Fibroblast of mammary gland (primary cell): ENCODE results near the gene IL20.

Experiments used
- DNase-seq: peaks from one replicate; pipeline ENCODE4 v3.0.0-alpha.2; 2010; ENCODE audit warnings: low read depth
- H3K4me3 ChIP-seq: 2 replicates; pipeline ENCODE4 v1.5.1; 2011; ENCODE audit warnings: low read depth, mild to moderate bottlenecking, low read length, moderate library complexity; ENCODE audit not compliant: control insufficient read depth
- CTCF ChIP-seq: conservative IDR thresholded peaks from 2 replicates; pipeline ENCODE4 v1.5.1; 2011; ENCODE audit warnings: low read depth, low read length, inconsistent platforms; ENCODE audit not compliant: control insufficient read depth, insufficient read depth

IL20 gene

GRCh38 chr1:206883160-206883559 lies 17.7 kb downstream of the IL20 start:
- DNase-seq: no peak
- no peak overlapping the region for H3K4me3 ChIP-seq
- TF ChIP-seq CTCF: no peak

GRCh38 chr1:206883876-206884275 lies 18.5 kb downstream of the IL20 start:
- no peak overlapping the region for H3K4me3 ChIP-seq
- no peak for TF ChIP-seq CTCF
- DNase-seq: no peak

- peak; percentile 53 for DNase-seq
- TF ChIP-seq CTCF: no peak
- H3K4me3 ChIP-seq: no peak overlapping the region
Observed at GRCh38 chr1:206885341-206886060, 20.1 kb downstream of the IL20 start.

DNA sequence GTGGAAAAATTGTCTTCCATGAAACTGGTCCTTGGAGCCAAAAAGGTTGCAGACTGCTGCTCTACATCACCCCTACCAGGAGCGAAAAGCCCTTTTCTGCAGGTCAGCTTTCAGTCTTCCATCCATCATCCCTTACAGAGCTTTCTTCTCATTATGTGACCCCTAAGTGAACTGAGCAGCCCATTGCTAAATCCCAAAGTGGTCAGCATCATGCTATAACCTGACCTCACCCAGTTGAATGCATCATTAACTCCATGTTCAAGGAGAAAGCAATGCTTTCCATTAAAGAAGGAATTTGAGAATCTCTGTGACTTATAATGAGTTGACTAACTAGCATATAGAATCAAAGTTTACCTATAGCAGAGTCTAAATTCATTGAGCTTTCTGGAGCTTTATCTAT lies 21.4 kb downstream of the IL20 start:
- H3K4me3 ChIP-seq: no peak overlapping the region
- TF ChIP-seq CTCF: no peak
- DNase-seq: no peak

- no peak overlapping the region for H3K4me3 ChIP-seq
- TF ChIP-seq CTCF: no peak
- no peak for DNase-seq
Observed at GRCh38 chr1:206887701-206888100, 22.3 kb downstream of the IL20 start.

DNA sequence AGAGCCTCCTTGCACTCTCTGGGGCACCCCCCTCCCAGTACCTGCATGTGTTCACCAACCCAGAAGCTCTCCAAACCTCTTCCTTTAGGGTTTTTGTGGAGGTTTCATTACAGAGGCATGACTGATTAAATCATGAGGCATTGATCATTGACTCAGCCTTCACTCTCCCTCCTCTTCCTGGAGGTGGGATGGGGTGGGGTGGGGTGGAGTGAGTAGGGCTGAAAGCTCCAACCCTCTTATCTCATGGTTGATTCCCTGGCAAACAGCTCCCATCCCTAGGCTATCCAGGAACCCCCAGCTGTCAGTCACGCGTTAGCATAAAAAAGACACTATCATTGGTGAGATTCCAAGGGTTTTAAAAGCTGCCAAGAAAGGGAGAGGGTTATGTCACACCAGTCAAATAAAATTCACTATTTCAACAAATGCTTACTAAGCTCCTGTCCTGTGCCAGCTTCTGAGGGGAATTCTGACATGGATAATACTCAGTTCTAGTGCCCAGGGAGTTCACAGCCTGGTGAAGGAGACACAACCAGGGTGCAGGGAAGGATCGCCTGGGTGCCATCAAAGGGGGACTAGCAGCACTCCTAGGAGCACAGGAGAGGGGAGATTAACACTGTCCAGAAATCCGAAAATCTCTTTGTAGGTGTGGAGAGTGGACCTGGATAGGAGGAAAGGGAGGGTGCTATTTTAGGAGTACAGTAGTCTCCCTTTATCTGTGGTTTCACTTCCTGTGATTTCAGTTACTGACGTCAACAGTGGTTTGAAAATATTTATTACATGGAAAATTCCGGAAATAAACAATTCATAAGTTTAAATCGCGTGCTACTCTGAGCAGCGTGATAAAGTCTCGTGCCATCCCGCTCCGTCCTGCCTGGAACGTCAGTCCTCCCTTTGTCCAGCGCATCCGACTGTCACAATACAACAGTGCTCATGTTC lies 25.0 kb downstream of the IL20 start:
- TF ChIP-seq CTCF: no peak
- peak; percentile 71 for DNase-seq
- H3K4me3 ChIP-seq: no peak overlapping the region
